SK-N-SH (cell line): ENCODE data around the gene TNFRSF11A. TPM values are rescaled to one million over a fixed set of nuclear protein-coding genes. Genes with fewer than 3 reads are reported as not detected.

ENCODE experiments used
- CTCF ChIA-PET: fragments of 300-600, 350-600 bp; formaldehyde crosslinking; extraction: SDS; loops from one replicate; lab custom pipeline; 2021; lab: Yijun Ruan, JAX
- POLR2A ChIA-PET: fragments of 350-600 bp; sonication (Branson Sonifier 250); formaldehyde crosslinking; extraction: SDS; loops from one replicate; lab custom pipeline; 2020; ENCODE audit warnings: antibody characterized with exemption, inconsistent platforms; lab: Yijun Ruan, JAX
- DNase-seq: peaks from one replicate; pipeline ENCODE4 v3.0.0; 2012
- H2AFZ ChIP-seq: fragments of 200-600 bp; sonication (generic); 2 replicates; pipeline ENCODE4 v1.8.1; 2016; ENCODE audit warnings: antibody characterized with exemption, mild to moderate bottlenecking, low read depth
- H3F3A ChIP-seq: fragments of 200-600 bp; sonication (generic); replicated peaks from 2 replicates; pipeline ENCODE3; 2016; ENCODE audit warnings: antibody characterized with exemption, mild to moderate bottlenecking; ENCODE audit not compliant: insufficient read depth
- H3K27ac ChIP-seq, 2 experiments: fragments of 200-500 bp in 1 of 2; fragments of 200-600 bp in 1 of 2; sonication (Bioruptor generic) in 1 of 2; sonication (generic), shearing (Covaris generic) in 1 of 2; 2 replicates each; pipeline versions ENCODE4 v1.5.1 to v1.6.1; 2014 to 2016; ENCODE audit warnings: low read depth in 2 of 2, inconsistent platforms in 1 of 2, low read length in 1 of 2, mild to moderate bottlenecking in 1 of 2, mixed read lengths in 1 of 2
- H3K27me3 ChIP-seq: fragments of 200-600 bp; sonication (generic), shearing (Covaris generic); 2 replicates; pipeline ENCODE4 v1.6.1; 2016; ENCODE audit warnings: mixed run types; ENCODE audit not compliant: insufficient read depth
- H3K36me3 ChIP-seq, 2 experiments: fragments of 200-500 bp in 1 of 2; fragments of 200-600 bp in 1 of 2; sonication (Bioruptor generic) in 1 of 2; sonication (generic) in 1 of 2; replicated peaks in 1 of 2; 2 replicates each; pipeline versions ENCODE3 to v1.5.1; 2014 to 2016; ENCODE audit warnings: low read length in 1 of 2, mild to moderate bottlenecking in 1 of 2; ENCODE audit not compliant: insufficient read depth in 2 of 2, control insufficient read depth in 1 of 2
- H3K4me1 ChIP-seq, 2 experiments: fragments of 200-500 bp in 1 of 2; fragments of 200-600 bp in 1 of 2; sonication (Bioruptor generic) in 1 of 2; sonication (generic), shearing (Covaris generic) in 1 of 2; 2 replicates each; pipeline versions ENCODE4 v1.5.1 to v1.6.1; 2014 to 2016; ENCODE audit warnings: low read depth in 1 of 2, low read length in 1 of 2, mixed run types in 1 of 2; ENCODE audit not compliant: insufficient read depth in 2 of 2, control insufficient read depth in 1 of 2
- H3K4me2 ChIP-seq: fragments of 200-600 bp; sonication (generic), shearing (Covaris generic); 2 replicates; pipeline ENCODE4 v1.6.1; 2017; ENCODE audit warnings: mixed run types
- H3K4me3 ChIP-seq, 2 experiments: fragments of 200-500 bp in 1 of 2; fragments of 200-600 bp in 1 of 2; sonication (Bioruptor generic) in 1 of 2; sonication (generic), shearing (Covaris generic) in 1 of 2; 2 replicates each; pipeline versions ENCODE4 v1.5.1 to v1.8.1; 2014 to 2016; ENCODE audit warnings: low read depth in 2 of 2, inconsistent platforms in 1 of 2, low read length in 1 of 2, mild to moderate bottlenecking in 1 of 2, mixed read lengths in 1 of 2, moderate library complexity in 1 of 2
- H3K79me2 ChIP-seq: fragments of 200-600 bp; sonication (generic); 2 replicates; pipeline ENCODE4 v1.8.1; 2017; ENCODE audit warnings: mild to moderate bottlenecking; ENCODE audit not compliant: insufficient read depth
- H3K9ac ChIP-seq: fragments of 200-600 bp; sonication (generic); 2 replicates; pipeline ENCODE4 v1.6.1; 2017; ENCODE audit warnings: mixed run types
- H3K9me2 ChIP-seq: fragments of 200-600 bp; sonication (generic); 2 replicates; pipeline ENCODE4 v1.6.1; 2017; ENCODE audit warnings: mixed run types
- H3K9me3 ChIP-seq: fragments of 200-600 bp; sonication (generic); 2 replicates; pipeline ENCODE4 v1.6.1; 2017; ENCODE audit warnings: mixed run types, mild to moderate bottlenecking, moderate library complexity
- H4K20me1 ChIP-seq: fragments of 200-600 bp; sonication (generic); 2 replicates; pipeline ENCODE4 v1.6.1; 2017; ENCODE audit warnings: mild to moderate bottlenecking, mixed run types; ENCODE audit not compliant: insufficient read depth
- FOSL2 ChIP-seq: IDR thresholded peaks from 2 replicates; pipeline ENCODE4 v1.4.0; 2012; ENCODE audit warnings: low read depth, mild to moderate bottlenecking, moderate library complexity, borderline replicate concordance
- FOXJ3 ChIP-seq: sonication (generic); formaldehyde crosslinking; IDR thresholded peaks from 2 replicates; pipeline ENCODE4 v1.5.1; 2020; ENCODE audit warnings: mild to moderate bottlenecking, missing genetic modification reagents
- FOXM1 ChIP-seq: IDR thresholded peaks from 2 replicates; pipeline ENCODE4 v1.4.0; 2012; ENCODE audit warnings: low read depth, mild to moderate bottlenecking
- IRF3 ChIP-seq: fragments of 150-350 bp; IDR thresholded peaks from 2 replicates; pipeline ENCODE4 v1.6.1; 2016; ENCODE audit warnings: mild to moderate bottlenecking, low read depth, low read length
- MXI1 ChIP-seq: IDR thresholded peaks from 2 replicates; pipeline ENCODE4 v1.6.1; 2012; ENCODE audit warnings: mild to moderate bottlenecking, low read depth, low read length, improper control_type of control experiment
- NRF1 ChIP-seq: IDR thresholded peaks from 2 replicates; pipeline ENCODE4 v1.6.1; 2012; ENCODE audit warnings: low read depth, mild to moderate bottlenecking, low read length
- POLR2AphosphoS5 ChIP-seq: IDR thresholded peaks from 2 replicates; pipeline ENCODE4 v1.6.1; 2012; ENCODE audit warnings: low read depth, low read length
- RAD21 ChIP-seq: IDR thresholded peaks from 2 replicates; pipeline ENCODE4 v1.6.1; 2012; ENCODE audit warnings: mild to moderate bottlenecking, low read length
- REST ChIP-seq: IDR thresholded peaks from 2 replicates; pipeline ENCODE4 v1.6.1; 2012; ENCODE audit warnings: mild to moderate bottlenecking, low read depth, low read length, moderate library complexity
- RFX5 ChIP-seq: IDR thresholded peaks from 2 replicates; pipeline ENCODE4 v1.6.1; 2012; ENCODE audit warnings: mild to moderate bottlenecking, improper control_type of control experiment, low read length
- TAF1 ChIP-seq: IDR thresholded peaks from 2 replicates; pipeline ENCODE4 v1.6.1; 2012; ENCODE audit warnings: low read depth, mild to moderate bottlenecking, low read length, moderate library complexity, borderline replicate concordance
- TEAD4 ChIP-seq: IDR thresholded peaks from 2 replicates; pipeline ENCODE4 v1.4.0; 2012; ENCODE audit warnings: mild to moderate bottlenecking, borderline replicate concordance; ENCODE audit not compliant: insufficient read depth
- YY1 ChIP-seq: IDR thresholded peaks from 2 replicates; pipeline ENCODE4 v1.4.0; 2012; ENCODE audit warnings: low read depth, mild to moderate bottlenecking
- WGBS: methylation state at CpG from one replicate; pipeline ENCODE4 v1.1.6; 2017; ENCODE audit warnings: low lambda C conversion rate; 5-methylcytosine and 5-hydroxymethylcytosine counted together
- polyA plus RNA-seq, 3 experiments: library from polyadenylated mRNA; depleted of rRNA; stranded (reverse); fragments of >200 nt; gene quantifications; 2 replicates each; pipeline ENCODE4 v1.2.3, GENCODE V29; 2012
- TF ChIP-seq, protein P1 (sequence below): fragments of 200-600 bp; sonication (generic); IDR thresholded peaks from 2 replicates; pipeline ENCODE4 v1.6.1; 2017; ENCODE audit warnings: antibody characterized with exemption, mild to moderate bottlenecking, moderate library complexity
- TF ChIP-seq, protein P2 (sequence below): fragments of 150-350 bp; IDR thresholded peaks from 2 replicates; pipeline ENCODE4 v1.6.1; 2017; ENCODE audit warnings: antibody characterized with exemption, low read length, low read depth, borderline replicate concordance

The TNFRSF11A gene
- polyA plus RNA-seq, 1 of the 3 experiments (the other 2 are of a cell fraction): 5.1 TPM

GRCh38 chr18:62369129-62369644 lies 44.1 kb downstream of the TNFRSF11A start (continued):
- TF ChIP-seq REST (no peak), FOXJ3 (CRISPR knock-in tag) (no peak), RAD21 (no peak), IRF3 (no peak), FOSL2 (no peak)

DNA sequence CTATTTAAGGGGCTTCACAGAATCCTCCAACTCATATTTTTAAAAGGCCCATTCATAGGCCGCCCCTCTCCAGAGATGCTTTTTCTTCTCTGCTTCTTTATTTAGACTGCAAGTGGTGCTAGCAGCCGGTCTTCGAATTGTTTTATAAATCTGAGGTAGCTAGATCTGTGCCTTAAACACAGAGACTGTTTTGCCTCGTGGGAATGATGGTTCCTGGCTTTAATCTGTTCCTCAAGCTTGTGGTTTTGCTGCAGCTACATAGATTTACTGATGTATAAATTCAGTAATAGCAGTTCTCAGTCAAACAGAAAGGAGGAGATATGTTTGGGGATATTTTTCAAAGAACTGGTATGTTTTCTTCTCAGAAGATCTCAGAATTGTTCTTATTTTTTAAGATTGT lies 45.3 kb downstream of the TNFRSF11A start:
- Histone ChIP-seq H3K27me3 (no peaks in the 10 kb centered on the region), H4K20me1 (no peaks in the 10 kb centered on the region), H3K9me3 (no peaks in the 10 kb centered on the region), H2AFZ (no peak overlapping the region), H3K4me1 (no peaks in the 10 kb centered on the region), H3K4me3 (no peak overlapping the region), H3K27ac (no peak overlapping the region), H3K4me2 (no peak overlapping the region), H3K36me3 (no peaks in the 10 kb centered on the region), H3K9me2 (no peaks in the 10 kb centered on the region), H3F3A (no peaks in the 10 kb centered on the region), H3K9ac (no peak overlapping the region), H3K79me2 (no peaks in the 10 kb centered on the region)
- 80% methylated on average over 4 of the region's 4 CpGs for WGBS
- ChIA-PET POLR2A (no interaction called here), CTCF (no interaction called here)
- TF ChIP-seq TAF1 (no peak), TEAD4 (no peak), YY1 (no peak), REST (no peak), MXI1 (no peak), RFX5 (no peak), FOSL2 (no peak), FOXM1 (no peak), NRF1 (no peak), POLR2AphosphoS5 (no peak)
- TF ChIP-seq, protein P1, sequence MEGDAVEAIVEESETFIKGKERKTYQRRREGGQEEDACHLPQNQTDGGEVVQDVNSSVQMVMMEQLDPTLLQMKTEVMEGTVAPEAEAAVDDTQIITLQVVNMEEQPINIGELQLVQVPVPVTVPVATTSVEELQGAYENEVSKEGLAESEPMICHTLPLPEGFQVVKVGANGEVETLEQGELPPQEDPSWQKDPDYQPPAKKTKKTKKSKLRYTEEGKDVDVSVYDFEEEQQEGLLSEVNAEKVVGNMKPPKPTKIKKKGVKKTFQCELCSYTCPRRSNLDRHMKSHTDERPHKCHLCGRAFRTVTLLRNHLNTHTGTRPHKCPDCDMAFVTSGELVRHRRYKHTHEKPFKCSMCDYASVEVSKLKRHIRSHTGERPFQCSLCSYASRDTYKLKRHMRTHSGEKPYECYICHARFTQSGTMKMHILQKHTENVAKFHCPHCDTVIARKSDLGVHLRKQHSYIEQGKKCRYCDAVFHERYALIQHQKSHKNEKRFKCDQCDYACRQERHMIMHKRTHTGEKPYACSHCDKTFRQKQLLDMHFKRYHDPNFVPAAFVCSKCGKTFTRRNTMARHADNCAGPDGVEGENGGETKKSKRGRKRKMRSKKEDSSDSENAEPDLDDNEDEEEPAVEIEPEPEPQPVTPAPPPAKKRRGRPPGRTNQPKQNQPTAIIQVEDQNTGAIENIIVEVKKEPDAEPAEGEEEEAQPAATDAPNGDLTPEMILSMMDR: no peak
- TF ChIP-seq, protein P2, sequence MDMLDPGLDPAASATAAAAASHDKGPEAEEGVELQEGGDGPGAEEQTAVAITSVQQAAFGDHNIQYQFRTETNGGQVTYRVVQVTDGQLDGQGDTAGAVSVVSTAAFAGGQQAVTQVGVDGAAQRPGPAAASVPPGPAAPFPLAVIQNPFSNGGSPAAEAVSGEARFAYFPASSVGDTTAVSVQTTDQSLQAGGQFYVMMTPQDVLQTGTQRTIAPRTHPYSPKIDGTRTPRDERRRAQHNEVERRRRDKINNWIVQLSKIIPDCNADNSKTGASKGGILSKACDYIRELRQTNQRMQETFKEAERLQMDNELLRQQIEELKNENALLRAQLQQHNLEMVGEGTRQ: no peak
- DNase-seq: no peak
